SU-DHL-6 (cell line): ENCODE data around the gene NTM.

Experiments
- H2AFZ ChIP-seq: fragments of 200-600 bp; sonication (generic); 2 replicates; pipeline ENCODE4 v1.6.1; 2014; ENCODE audit warnings: low read depth, mild to moderate bottlenecking, moderate library complexity, mixed read lengths, antibody characterized with exemption, low read length; ENCODE audit not compliant: severe bottlenecking
- H3F3A ChIP-seq: fragments of 200-600 bp; shearing (Covaris generic); 2 replicates; pipeline ENCODE4 v1.6.0; 2016; ENCODE audit warnings: antibody characterized with exemption, mild to moderate bottlenecking; ENCODE audit not compliant: insufficient read depth
- H3K27ac ChIP-seq: fragments of 200-600 bp; sonication (generic); 2 replicates; pipeline ENCODE4 v1.5.1; 2016; ENCODE audit warnings: low read depth, mild to moderate bottlenecking, low read length, moderate library complexity, mixed read lengths
- H3K27me3 ChIP-seq: fragments of 200-600 bp; sonication (generic), shearing (Covaris generic); 2 replicates; pipeline ENCODE4 v1.6.0; 2014; ENCODE audit warnings: mild to moderate bottlenecking, low read length
- H3K36me3 ChIP-seq: fragments of 200-600 bp; sonication (generic); 2 replicates; pipeline ENCODE4 v1.6.1; 2014; ENCODE audit warnings: mild to moderate bottlenecking, low read length, mixed read lengths
- H3K4me2 ChIP-seq: fragments of 300-600, 200-600 bp; shearing (Covaris generic), sonication (generic); 2 replicates; pipeline ENCODE4 v1.6.0; 2014; ENCODE audit warnings: low read length, low read depth, mild to moderate bottlenecking; ENCODE audit not compliant: poor library complexity, severe bottlenecking
- H3K4me3 ChIP-seq: fragments of 200-600 bp; sonication (generic); 2 replicates; pipeline ENCODE4 v1.5.1; 2014; ENCODE audit warnings: antibody characterized with exemption, low read length, mild to moderate bottlenecking, mixed read lengths; ENCODE audit not compliant: insufficient read depth, poor library complexity, severe bottlenecking
- H3K79me2 ChIP-seq: fragments of 200-600 bp; sonication (generic); 2 replicates; pipeline ENCODE4 v1.6.1; 2014; ENCODE audit warnings: mild to moderate bottlenecking, low read length, moderate library complexity; ENCODE audit not compliant: insufficient read depth
- H3K9ac ChIP-seq: fragments of 200-600 bp; sonication (generic); 2 replicates; pipeline ENCODE4 v1.7.0; 2014; ENCODE audit warnings: mild to moderate bottlenecking, low read length
- H3K9me2 ChIP-seq: fragments of 200-600 bp; sonication (generic); replicated peaks from 2 replicates; pipeline ENCODE4 v1.6.1; 2014; ENCODE audit warnings: low read length; ENCODE audit not compliant: insufficient read depth
- H3K9me3 ChIP-seq: fragments of 200-600 bp; sonication (generic); 2 replicates; pipeline ENCODE4 v1.6.1; 2014; ENCODE audit warnings: low read length, mixed read lengths; ENCODE audit not compliant: insufficient read depth
- H4K20me1 ChIP-seq: fragments of 200-600 bp; sonication (generic); 2 replicates; pipeline ENCODE4 v1.6.1; 2014; ENCODE audit warnings: low read depth, mild to moderate bottlenecking, antibody characterized with exemption, low read length, moderate library complexity, mixed read lengths
- CTCF ChIP-seq: fragments of 200-600 bp; sonication (generic); IDR thresholded peaks from one replicate; pipeline ENCODE4 v1.5.1; 2017; ENCODE audit warnings: antibody characterized with exemption, mild to moderate bottlenecking, low read length, moderate library complexity; ENCODE audit not compliant: insufficient read depth, poor library complexity, severe bottlenecking
- EZH2phosphoT487 ChIP-seq: fragments of 200-600 bp; sonication (generic), shearing (Covaris generic); conservative IDR thresholded peaks from 2 replicates; pipeline ENCODE4 v1.6.1; 2018; ENCODE audit warnings: mild to moderate bottlenecking, antibody characterized with exemption, low read length, moderate library complexity, mixed read lengths

The NTM gene

GRCh38 chr11:131690362-131690761 lies 319.9 kb downstream of the NTM start:
- no peaks in the 10 kb centered on the region for H3K79me2 ChIP-seq
- H3K27me3 ChIP-seq = no peaks in the 10 kb centered on the region
- no peaks in the 10 kb centered on the region for H3K9me2 ChIP-seq
- no peak overlapping the region for H2AFZ ChIP-seq
- no peak overlapping the region for H3K4me3 ChIP-seq
- no peaks in the 10 kb centered on the region for H4K20me1 ChIP-seq
- H3K36me3 ChIP-seq = no peaks in the 10 kb centered on the region
- no peaks in the 10 kb centered on the region for H3K9me3 ChIP-seq
- TF ChIP-seq EZH2phosphoT487 (no peak), CTCF (no peak)
- no peak overlapping the region for H3K27ac ChIP-seq
- H3K9ac ChIP-seq = no peak overlapping the region
- no peak overlapping the region for H3K4me2 ChIP-seq
- no peaks in the 10 kb centered on the region for H3F3A ChIP-seq

DNA sequence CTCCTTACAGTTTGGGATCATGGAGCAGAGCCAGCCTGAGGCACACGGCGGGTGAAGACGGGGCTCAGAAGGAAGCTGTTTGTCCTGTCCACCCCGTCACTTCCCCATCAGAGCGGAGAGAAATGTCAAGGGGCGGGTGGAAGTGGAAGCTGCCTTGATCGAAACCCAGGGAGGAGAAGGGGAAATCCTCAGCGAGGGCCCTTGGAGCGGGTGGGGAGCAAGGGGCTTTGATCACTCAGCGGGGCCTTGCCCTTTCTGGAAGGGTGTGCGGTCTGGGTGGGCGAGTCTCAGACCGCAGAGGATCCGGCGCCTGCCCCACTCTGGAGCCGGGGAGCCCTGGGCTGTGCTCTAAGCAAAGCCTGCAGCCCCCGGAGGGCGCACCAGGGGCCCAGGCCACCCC lies 320.4 kb downstream of the NTM start:
- H3K79me2 ChIP-seq = no peaks in the 10 kb centered on the region
- H3K9ac ChIP-seq = no peak overlapping the region
- TF ChIP-seq EZH2phosphoT487 (no peak), CTCF (no peak)
- no peaks in the 10 kb centered on the region for H4K20me1 ChIP-seq
- no peak overlapping the region for H3K4me3 ChIP-seq
- no peak overlapping the region for H2AFZ ChIP-seq
- H3K36me3 ChIP-seq = no peaks in the 10 kb centered on the region
- no peak overlapping the region for H3K4me2 ChIP-seq
- no peaks in the 10 kb centered on the region for H3K27me3 ChIP-seq
- H3F3A ChIP-seq = no peaks in the 10 kb centered on the region
- H3K27ac ChIP-seq = no peak overlapping the region
- no peaks in the 10 kb centered on the region for H3K9me2 ChIP-seq
- H3K9me3 ChIP-seq = no peaks in the 10 kb centered on the region

- no peak overlapping the region for H3K27ac ChIP-seq
- H3K4me2 ChIP-seq = no peak overlapping the region
- no peaks in the 10 kb centered on the region for H3F3A ChIP-seq
- no peaks in the 10 kb centered on the region for H3K27me3 ChIP-seq
- H2AFZ ChIP-seq = no peak overlapping the region
- H3K9me3 ChIP-seq = no peaks in the 10 kb centered on the region
- H3K9ac ChIP-seq = no peak overlapping the region
- H3K36me3 ChIP-seq = no peaks in the 10 kb centered on the region
- H3K4me3 ChIP-seq = no peak overlapping the region
- no peaks in the 10 kb centered on the region for H3K79me2 ChIP-seq
- H3K9me2 ChIP-seq = no peaks in the 10 kb centered on the region
- no peaks in the 10 kb centered on the region for H4K20me1 ChIP-seq
- TF ChIP-seq EZH2phosphoT487 (no peak), CTCF (no peak)
These were observed 321.0 kb downstream of the NTM start for GRCh38 chr11:131691181-131692041.
